ENCODE measurements around the gene FCGR3B.
"Not testable (repeated sequence)": the region's sequence is repeated elsewhere in the genome, so short reads cannot be mapped to it uniquely, and the experiment has no call there.

Gene FCGR3B

GRCh38 chr1:161605024-161605423 is 26.0 kb downstream of the FCGR3B start:
- DNase-seq (ENCODE audit: low read depth): not testable (repeated sequence)

GRCh38 chr1:161597077-161597476 is 33.9 kb downstream of the FCGR3B start:
- not testable (repeated sequence) for DNase-seq (ENCODE audit: low read depth)

- not testable (repeated sequence) for DNase-seq (ENCODE audit: low read depth)
Observed at GRCh38 chr1:161595583-161595982, 35.4 kb downstream of the FCGR3B start.

- not testable (repeated sequence) for DNase-seq (ENCODE audit: low read depth)
Observed at GRCh38 chr1:161595173-161595572, 35.8 kb downstream of the FCGR3B start.

DNA sequence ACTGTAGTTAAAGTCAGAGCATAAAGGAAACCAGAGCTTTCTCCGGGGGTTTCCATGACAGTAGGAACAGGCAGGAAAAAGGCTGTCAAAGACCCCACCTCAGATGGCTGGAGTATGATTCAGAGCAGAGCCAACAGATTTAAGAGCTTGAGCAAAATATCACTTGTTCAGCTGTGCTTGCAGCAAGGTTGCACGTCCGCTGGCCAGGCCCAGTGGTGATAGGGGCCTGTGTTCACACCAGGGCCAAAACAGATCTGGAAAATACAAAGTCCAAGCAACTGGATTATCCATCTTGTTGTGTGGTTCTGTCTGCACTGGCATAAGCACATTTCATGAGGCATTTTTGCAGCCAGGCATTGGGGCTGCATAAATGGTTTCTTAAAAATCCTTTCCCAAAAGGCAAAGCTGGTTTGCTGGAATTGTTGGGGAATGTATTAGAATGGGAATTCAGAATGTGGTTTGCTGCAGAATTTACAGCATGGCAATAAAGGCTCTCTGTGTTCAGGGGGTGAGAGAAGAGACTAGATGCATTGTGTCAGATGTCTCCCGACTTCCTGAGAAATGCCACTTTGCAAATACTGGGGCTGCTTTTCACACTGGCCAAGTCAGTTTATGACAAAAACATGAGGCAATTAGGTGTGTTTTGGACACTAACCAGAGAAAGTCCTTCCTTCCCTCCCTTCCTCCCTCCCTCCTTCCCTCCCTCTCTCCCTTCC is 36.5 kb downstream of the FCGR3B start:
- DNase-seq (ENCODE audit: low read depth): not testable (repeated sequence)

DNA sequence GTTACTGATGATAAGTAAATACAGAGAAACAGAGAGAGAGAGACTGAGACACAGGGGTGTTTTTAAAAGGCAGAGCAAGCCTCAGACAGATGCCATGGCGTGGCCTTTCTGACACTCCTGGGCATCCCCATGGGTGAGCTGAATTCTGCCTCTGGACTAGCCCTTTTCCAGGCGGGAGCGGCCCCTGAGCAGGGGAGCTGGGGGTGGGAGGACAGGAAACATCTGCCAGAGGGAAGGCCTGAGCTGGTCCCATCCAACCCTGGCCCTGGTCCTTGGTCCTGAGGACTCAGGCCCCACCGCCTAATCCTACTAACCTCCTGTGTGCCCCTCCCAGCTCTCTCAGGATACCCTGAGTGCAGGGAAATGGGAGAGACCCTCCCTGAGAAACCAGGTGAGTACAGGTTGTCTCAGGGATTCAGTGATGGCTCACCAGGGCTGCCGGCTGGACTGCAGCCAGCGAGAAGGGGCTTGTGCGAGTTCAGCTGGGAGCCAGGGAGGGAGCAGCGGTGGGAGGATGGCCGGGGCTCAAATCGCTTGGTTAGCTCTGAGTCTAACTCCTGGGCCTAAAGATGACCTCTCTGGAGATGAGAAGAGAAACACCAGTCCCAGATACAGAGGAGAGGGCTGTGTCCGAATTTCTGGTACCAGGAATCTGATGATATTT is 37.8 kb downstream of the FCGR3B start:
- DNase-seq (ENCODE audit: low read depth): not testable (repeated sequence)

DNA sequence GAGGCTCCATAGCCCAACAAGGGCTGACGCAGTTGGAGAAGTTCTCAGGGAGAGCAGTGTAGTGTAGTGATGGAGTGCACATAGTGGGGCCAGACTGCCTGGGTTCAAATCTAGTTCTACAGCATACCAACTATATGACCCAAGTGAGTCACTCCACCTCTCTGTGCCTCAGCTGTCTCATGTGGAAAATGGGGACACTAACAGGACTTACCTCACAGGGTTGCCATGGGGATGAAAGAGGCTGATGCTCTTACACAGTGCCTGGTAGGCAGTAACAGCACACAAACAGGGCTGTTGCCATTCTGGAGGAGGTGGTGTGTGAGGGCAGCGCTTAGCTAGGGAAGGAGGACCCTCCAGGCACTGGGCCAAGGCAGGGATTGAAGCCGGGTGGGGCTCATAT is 38.4 kb downstream of the FCGR3B start:
- DNase-seq (ENCODE audit: low read depth): not testable (repeated sequence)

GRCh38 chr1:161589920-161590319 is 41.1 kb downstream of the FCGR3B start:
- DNase-seq (ENCODE audit: low read depth): not testable (repeated sequence)

GRCh38 chr1:161589365-161589764 is 41.6 kb downstream of the FCGR3B start:
- DNase-seq (ENCODE audit: low read depth): not testable (repeated sequence)

DNA sequence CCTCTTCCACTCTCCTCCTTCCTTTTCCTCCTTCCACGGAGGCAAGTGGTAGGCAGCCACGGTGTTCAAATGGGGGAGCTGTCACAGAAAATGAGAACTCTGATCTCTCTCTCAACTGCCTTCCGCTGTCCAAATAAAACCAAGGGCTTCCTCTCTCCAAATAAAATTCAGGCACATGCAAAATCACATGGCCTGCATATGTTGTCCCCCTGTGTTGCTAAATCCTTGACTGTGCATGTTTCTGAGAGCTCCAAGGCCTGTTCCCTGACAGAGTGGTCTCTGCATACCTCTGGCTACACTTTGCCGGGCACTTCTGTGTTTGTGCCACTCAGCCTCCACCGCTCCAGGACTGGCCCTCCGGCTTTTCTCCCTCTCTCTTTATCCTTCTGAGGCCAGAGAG is 42.4 kb downstream of the FCGR3B start:
- not testable (repeated sequence) for DNase-seq (ENCODE audit: low read depth)

DNA sequence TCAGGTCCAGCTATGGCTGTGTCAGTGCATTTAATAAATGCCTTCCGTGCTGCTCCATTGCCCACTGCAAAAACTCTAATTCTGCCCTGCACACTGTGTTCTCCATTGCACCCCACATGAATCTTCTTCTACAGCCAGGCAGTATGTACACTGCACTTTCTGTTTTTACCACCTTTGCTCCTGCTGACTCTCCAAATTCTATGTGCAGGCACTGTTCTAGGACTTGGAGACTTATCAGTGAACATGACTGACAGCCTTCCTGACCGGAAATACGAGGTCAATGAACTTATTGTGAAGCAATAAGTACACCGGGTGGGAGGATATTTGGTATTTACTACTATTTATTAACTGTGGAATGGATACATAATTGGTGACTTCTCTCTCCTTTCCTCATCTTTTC is 48.1 kb downstream of the FCGR3B start:
- not testable (repeated sequence) for DNase-seq (ENCODE audit: low read depth)

DNA sequence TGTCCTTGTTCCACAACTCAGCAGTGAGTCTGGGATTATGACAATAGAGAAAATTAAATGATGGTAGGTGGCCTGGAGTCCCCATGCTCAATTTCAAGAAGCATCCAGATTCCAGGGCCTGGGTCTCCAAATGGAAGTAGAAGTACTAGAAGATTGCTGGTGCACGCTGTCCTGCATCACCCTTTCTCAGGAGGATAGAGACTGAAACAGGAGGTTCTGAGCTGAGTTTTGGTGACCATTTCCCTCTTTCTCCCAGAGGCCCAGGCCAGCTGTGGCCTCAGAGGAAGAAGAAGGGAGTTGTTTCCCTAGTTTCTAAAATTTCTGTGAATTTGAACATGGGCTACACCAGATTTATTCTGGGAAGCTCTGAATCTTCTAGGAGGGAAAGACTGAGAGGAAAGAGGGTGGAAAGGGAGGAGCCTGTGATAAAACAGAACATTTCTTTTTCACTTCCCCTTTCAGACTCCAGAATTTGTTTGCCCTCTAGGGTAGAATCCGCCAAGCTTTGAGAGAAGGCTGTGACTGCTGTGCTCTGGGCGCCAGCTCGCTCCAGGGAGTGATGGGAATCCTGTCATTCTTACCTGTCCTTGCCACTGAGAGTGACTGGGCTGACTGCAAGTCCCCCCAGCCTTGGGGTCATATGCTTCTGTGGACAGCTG is 50.0 kb downstream of the FCGR3B start:
- not testable (repeated sequence) for DNase-seq (ENCODE audit: low read depth)

GRCh38 chr1:161579856-161580507 is 51.0 kb downstream of the FCGR3B start:
- not testable (repeated sequence) for DNase-seq (ENCODE audit: low read depth)

GRCh38 chr1:161576676-161577075 is 54.3 kb downstream of the FCGR3B start:
- not testable (repeated sequence) for DNase-seq (ENCODE audit: low read depth)
